NT2/D1 (cell line): ENCODE results near the gene DNMT3B.
A peak's percentile ranks its signal among the peaks of the same experiment; 100 is the strongest.
"Not testable (repeated sequence)": the region's sequence is repeated elsewhere in the genome, so short reads cannot be mapped to it uniquely, and the experiment has no call there.

Experiments used
- DNase-seq: peaks from one replicate; pipeline ENCODE4 v3.0.0-alpha.2; 2011; ENCODE audit warnings: low read depth, low spot score
- H3K27me3 ChIP-seq: 2 replicates; pipeline ENCODE4 v1.6.0; 2011; ENCODE audit warnings: mild to moderate bottlenecking; ENCODE audit not compliant: insufficient read length, insufficient read depth
- H3K36me3 ChIP-seq: 2 replicates; pipeline ENCODE4 v1.6.1; 2011; ENCODE audit warnings: mild to moderate bottlenecking, low read length, mixed read lengths; ENCODE audit not compliant: insufficient read depth, insufficient read length
- H3K4me1 ChIP-seq: 2 replicates; pipeline ENCODE4 v1.5.1; 2011; ENCODE audit not compliant: insufficient read depth, insufficient read length
- H3K4me3 ChIP-seq: 2 replicates; pipeline ENCODE4 v1.5.1; 2011; ENCODE audit warnings: low read depth; ENCODE audit not compliant: insufficient read length
- H3K9ac ChIP-seq: 2 replicates; pipeline ENCODE4 v1.6.0; 2011; ENCODE audit warnings: low read depth; ENCODE audit not compliant: insufficient read length
- H3K9me3 ChIP-seq: 2 replicates; pipeline ENCODE4 v1.5.1; 2011; ENCODE audit warnings: mild to moderate bottlenecking, low read length; ENCODE audit not compliant: insufficient read depth
- SUZ12 ChIP-seq: IDR thresholded peaks from 2 replicates; pipeline ENCODE4 v1.6.1; 2011; ENCODE audit not compliant: insufficient read length, insufficient read depth; ENCODE audit errors: extremely low read depth
- YY1 ChIP-seq: IDR thresholded peaks from 2 replicates; pipeline ENCODE4 v1.6.1; 2011; ENCODE audit not compliant: insufficient read length, insufficient read depth
- ZNF274 ChIP-seq: IDR thresholded peaks from 2 replicates; pipeline ENCODE4 v1.6.1; 2011; ENCODE audit warnings: mild to moderate bottlenecking, low read depth, low read length

DNMT3B gene

DNA sequence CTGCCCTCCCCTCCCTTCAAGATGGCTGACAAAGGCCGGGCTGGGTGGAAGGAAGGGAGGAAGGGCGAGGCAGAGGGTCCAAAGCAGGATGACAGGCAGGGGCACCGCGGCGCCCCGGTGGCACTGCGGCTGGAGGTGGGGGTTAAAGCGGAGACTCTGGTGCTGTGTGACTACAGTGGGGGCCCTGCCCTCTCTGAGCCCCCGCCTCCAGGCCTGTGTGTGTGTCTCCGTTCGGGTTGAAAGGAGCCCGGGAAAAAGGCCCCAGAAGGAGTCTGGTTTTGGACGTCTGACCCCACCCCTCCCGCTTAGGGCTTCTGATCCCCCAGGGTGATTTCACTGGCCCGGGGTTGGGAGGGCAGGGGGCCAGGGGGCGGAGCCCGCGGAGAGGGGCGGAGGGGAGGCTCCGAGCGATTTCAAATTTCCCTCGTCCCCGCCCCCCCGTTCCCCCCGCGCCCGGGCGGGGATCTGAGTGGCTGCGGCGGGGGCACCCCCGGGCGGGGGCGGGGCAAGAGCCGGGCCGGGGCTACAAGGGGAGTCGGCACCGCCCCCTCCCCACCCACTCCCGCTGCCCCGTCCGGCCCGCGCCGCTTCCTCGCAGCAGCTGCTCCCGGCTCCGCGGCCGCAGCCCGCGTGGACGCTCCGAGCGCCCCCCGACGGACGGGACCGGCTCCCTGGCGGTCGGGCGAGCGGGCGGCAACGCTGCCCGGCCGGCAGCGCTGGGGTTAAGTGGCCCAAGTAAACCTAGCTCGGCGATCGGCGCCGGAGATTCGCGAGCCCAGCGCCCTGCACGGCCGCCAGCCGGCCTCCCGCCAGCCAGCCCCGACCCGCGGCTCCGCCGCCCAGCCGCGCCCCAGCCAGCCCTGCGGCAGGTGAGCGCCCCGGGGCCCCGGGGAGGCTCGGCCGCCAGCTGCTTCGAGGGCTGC, at the start of gene DNMT3B:
DNMT3B (plus strand) TSS at position 555 of the 923 bp plus-strand sequence. CDS start 17,939 bp downstream, outside the sequence.
- H3K4me1 ChIP-seq, result peaks cover 8% of the 10 kb centered on the region
- peak within 1 kb of the TSS; percentile 99 for H3K9ac ChIP-seq
- TF ChIP-seq ZNF274 (no peak), YY1 (peak; percentile 34)
- H3K27me3 ChIP-seq, result no peaks in the 10 kb centered on the region
- H3K36me3 ChIP-seq, result peaks cover 13% of the 10 kb centered on the region
- H3K4me3 ChIP-seq, result peak within 1 kb of the TSS; percentile 99
- DNase-seq, result peak; percentile 84
- H3K9me3 ChIP-seq, result no peaks in the 10 kb centered on the region

DNA sequence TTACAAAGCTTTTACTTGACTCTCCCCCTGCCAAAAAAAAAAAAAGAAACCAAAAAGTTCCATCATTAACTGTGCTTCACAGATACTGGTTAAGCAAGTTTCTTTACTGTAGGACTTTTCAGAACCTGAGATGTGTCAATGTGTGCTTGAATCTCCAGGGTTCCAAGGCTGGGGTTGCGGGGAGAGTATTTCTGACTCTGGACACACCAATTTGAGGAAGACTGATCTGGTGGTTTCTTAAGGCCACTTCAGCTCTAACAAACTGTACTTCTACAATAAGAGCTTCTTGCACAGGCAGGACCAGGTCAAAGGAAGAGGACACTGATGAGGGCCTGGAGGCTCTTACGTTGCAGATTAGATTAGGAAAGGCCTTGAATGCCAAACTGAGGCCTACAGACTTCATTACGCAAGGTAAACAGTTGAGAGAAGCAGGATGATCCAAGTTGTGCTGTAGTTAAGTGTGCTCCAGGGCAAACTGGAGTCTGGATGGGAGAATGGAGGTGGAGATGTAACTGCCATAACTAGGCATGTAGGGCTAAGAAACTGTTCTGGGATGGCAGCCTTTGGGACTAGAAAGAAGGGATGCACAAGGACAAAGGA, 43.3 kb upstream of the DNMT3B start:
- Histone ChIP-seq H3K4me3 (no peak overlapping the region), H3K9ac (no peak overlapping the region), H3K36me3 (no peaks in the 10 kb centered on the region), H3K9me3 (no peaks in the 10 kb centered on the region), H3K4me1 (no peaks in the 10 kb centered on the region), H3K27me3 (no peaks in the 10 kb centered on the region)
- TF ChIP-seq YY1, result no peak
- no peak for TF ChIP-seq ZNF274
- no peak for TF ChIP-seq SUZ12
- no peak for DNase-seq

DNA sequence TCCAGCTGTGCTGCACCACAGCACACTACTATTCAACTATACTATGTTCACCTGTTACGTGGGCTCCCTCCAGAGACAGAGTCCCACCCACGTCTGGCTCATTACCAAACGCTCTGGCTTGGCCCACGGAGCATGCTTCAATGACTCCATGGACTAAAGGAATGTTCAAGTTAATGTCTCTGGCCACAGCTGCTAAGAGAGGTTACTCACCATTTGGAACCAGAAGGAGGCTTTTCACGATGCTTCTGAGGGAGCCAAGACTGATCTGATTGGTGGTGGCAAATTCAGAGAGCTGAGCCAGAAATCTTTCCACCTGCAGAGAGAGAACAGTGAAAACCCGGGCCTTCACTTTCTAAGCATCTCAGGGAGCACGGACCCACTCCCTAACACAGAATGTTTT, 34.5 kb upstream of the DNMT3B start:
- H3K4me3 ChIP-seq, result no peak overlapping the region
- peaks cover 3% of the 10 kb centered on the region for H3K4me1 ChIP-seq
- H3K27me3 ChIP-seq, result no peaks in the 10 kb centered on the region
- peaks cover 4% of the 10 kb centered on the region for H3K36me3 ChIP-seq
- H3K9me3 ChIP-seq, result no peaks in the 10 kb centered on the region
- H3K9ac ChIP-seq, result no peak overlapping the region
- no peak for TF ChIP-seq YY1
- TF ChIP-seq ZNF274, result no peak
- TF ChIP-seq SUZ12, result no peak
- DNase-seq, result no peak

DNA sequence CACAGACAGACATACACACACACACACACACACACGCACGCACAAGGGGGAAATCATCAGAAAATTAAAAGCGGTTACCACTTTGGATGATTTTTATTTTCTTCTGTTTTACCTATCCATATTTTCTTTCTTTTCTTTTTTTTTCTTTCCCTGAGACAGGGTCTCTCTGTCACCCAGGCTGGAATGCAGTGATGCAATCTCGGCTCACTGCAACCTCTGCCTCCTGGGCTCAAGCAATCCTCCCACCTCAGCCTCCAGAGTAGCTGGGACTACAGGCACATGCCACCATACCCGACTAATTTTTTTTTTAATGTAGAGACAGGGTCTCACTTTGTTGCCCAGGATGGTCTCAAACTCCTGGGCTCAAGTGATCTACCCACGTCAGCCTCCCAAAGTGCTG, 33.8 kb upstream of the DNMT3B start:
- H3K9ac ChIP-seq, H3K4me1 ChIP-seq, DNase-seq, H3K36me3 ChIP-seq, H3K9me3 ChIP-seq, H3K27me3 ChIP-seq, H3K4me3 ChIP-seq: not testable (repeated sequence)

DNA sequence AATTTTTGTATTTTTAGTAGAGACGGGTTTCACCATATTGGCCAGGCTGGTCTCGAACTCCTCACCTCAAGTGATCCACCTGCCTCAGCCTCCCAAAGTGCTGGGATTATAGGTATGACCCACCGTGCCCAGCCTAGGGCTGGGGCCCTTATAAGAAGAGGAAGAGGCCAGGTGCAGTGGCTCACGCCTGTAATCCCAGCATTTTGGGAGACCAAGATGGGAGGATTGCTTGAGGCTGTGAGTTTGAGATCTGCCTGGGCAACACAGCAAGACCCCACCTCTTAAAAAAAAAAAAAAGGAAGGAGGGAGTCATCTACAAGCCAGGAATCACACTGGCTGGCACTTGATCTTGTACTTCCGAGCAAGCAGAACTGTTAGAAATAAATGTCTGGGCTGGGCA, 32.9 kb upstream of the DNMT3B start:
- not testable (repeated sequence) for H3K9ac ChIP-seq, H3K36me3 ChIP-seq, H3K4me3 ChIP-seq, H3K9me3 ChIP-seq, H3K27me3 ChIP-seq, DNase-seq, H3K4me1 ChIP-seq

DNA sequence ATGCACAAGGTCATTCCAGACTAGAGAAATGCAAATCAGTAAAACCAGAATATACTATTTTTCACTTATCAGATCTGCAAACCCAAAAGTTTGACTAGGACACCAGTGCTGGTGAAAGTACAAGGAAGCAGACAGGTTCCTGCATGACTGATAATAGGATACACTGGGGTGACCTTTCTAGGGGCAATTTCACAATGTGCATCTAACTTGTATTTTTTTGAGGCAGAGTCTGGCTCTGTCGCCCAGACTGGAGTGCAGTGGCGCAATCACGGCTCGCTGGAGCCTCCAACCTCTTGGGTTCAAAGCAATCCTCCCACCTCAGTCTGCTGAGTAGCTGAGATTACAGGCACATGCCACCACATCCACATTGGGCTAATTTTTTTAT, 30.3 kb upstream of the DNMT3B start:
- Histone ChIP-seq H3K9me3 (no peaks in the 10 kb centered on the region), H3K4me1 (peaks cover 3% of the 10 kb centered on the region), H3K9ac (no peak overlapping the region), H3K36me3 (peaks cover 1% of the 10 kb centered on the region), H3K4me3 (no peak overlapping the region), H3K27me3 (no peaks in the 10 kb centered on the region)
- no peak for DNase-seq
- TF ChIP-seq ZNF274 (no peak), YY1 (no peak), SUZ12 (no peak)

DNA sequence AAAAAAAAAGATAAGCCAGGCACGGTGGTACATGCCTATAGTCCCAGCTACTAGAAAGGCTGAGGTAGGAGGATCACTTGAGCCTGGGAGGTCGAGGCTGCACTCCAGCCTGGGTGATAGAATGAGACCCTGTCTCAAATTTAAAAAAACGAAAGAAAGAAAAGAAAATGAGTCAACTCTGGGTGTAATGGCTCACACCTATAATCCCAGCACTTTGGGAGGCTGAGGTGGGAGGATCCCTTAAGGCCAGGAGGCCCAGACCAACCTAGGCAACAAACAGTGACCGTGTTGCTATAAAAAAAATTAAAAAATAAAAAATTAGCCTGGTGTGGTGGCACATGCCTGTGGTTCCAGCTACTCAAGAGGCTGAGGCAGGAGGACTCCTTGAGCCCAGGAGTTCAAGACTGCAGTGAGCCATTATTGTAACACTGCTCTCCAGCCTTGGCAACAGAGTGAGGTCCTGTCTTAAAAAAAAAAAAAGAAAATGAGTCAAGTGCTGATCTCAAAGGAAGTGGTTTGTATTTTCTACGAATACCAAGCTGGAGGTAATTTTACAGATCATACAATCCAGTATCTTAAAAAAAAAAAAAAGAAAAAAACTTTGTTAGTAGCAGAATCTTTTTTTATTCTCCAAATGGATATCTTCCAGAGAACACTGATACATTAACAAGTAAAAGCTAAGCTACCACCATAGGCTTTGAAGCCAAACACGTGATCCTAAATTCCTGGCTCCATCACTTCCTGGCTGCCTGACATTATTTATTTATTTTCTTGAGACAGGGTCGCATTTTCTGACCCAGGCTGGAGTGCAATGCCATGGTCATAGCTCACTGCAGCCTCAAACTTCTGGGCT, 24.6 kb upstream of the DNMT3B start:
- no peak for DNase-seq
- no peak for TF ChIP-seq SUZ12
- TF ChIP-seq ZNF274, result no peak

More for the DNA sequence above, 24.6 kb upstream of the DNMT3B start:
- no peaks in the 10 kb centered on the region for H3K27me3 ChIP-seq
- H3K9ac ChIP-seq, result no peak overlapping the region
- no peaks in the 10 kb centered on the region for H3K36me3 ChIP-seq
- H3K4me3 ChIP-seq, result no peak overlapping the region
- no peaks in the 10 kb centered on the region for H3K4me1 ChIP-seq
- H3K9me3 ChIP-seq, result no peaks in the 10 kb centered on the region
